Measurements from ENCODE around the gene DGKH. TPM values are rescaled to one million over a fixed set of nuclear protein-coding genes. Genes with fewer than 3 reads are reported as not detected.

DGKH gene
- total RNA-seq, 1 donor from 2014 or later, result 10.3 TPM

DNA sequence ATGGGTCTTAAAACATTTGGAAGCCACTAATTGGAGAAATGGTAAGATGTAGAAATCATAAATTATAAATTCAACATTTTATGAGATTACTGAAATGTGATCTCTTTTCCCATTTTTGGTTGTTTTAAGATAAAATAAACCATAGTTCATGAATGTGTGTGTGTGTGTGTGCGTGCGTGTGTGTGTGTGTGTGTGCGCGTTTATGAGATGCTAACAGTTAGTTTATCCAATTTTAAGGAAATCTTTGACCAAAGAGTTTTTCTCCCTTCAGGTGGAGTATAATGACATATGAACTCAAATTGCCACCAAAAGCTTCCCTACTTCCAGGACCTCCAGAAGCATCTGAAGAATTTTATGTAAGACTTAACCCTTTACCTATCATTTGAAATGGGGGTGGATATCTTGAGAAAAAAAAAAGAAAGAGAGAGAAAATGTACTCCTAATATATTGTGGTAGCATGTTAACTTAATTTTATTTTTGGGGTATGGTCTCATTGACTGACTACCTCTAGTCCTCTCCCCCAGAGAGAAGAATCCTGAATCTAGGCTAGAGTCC is 125.4 kb downstream of the DGKH start:
- DNase-seq (ENCODE audit: low read depth), result no peak
- TF ChIP-seq, protein P1, sequence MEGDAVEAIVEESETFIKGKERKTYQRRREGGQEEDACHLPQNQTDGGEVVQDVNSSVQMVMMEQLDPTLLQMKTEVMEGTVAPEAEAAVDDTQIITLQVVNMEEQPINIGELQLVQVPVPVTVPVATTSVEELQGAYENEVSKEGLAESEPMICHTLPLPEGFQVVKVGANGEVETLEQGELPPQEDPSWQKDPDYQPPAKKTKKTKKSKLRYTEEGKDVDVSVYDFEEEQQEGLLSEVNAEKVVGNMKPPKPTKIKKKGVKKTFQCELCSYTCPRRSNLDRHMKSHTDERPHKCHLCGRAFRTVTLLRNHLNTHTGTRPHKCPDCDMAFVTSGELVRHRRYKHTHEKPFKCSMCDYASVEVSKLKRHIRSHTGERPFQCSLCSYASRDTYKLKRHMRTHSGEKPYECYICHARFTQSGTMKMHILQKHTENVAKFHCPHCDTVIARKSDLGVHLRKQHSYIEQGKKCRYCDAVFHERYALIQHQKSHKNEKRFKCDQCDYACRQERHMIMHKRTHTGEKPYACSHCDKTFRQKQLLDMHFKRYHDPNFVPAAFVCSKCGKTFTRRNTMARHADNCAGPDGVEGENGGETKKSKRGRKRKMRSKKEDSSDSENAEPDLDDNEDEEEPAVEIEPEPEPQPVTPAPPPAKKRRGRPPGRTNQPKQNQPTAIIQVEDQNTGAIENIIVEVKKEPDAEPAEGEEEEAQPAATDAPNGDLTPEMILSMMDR (conservative IDR thresholded peaks at IDR 0.05; ENCODE audit: low read depth, low read length), result no peak

DNA sequence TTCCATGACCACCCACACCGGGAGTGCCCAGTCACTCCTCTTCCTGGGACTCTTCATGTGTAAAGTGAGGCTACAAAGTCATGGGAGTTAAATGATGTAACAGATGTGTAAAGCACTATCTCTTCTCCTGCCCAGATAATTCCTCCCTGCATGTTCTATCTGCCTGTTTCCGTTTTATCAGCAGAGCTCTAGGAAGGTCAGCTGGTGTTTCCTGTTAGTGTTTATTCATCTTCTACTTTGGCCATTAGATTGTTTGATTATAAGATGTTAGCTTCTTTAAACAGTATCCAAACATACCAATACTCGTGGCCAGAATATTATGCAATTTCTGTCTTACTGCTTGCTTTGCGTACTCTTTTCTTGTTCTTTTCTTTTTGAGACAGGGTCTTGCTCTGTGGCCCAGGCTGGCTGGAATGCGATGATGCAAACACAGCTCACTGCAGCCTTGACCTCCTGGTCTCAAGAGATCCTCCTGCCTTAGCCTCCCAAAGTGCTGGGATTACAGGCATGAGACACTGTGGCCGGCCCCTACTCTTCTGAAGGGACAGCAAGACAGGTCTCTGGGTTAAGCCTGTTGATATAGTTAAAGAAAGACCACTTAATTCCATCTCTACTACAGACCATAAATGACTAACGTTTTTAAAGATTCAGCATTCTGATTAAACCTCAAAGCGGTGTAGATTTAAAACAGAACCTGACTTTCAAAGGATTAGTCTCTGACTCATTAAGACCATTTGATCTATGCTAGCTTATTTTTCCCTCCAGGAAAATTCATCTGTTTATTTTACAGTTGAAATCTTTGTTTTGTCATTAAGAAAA is 126.1 kb downstream of the DGKH start:
- no peak overlapping the region for H3K4me3 ChIP-seq (ENCODE audit: low read depth, low read length)
- no peak for DNase-seq (ENCODE audit: low read depth)
- TF ChIP-seq, protein P1 (conservative IDR thresholded peaks at IDR 0.05; ENCODE audit: low read depth, low read length), result no peak

More for the DNA sequence above, 125.4 kb downstream of the DGKH start:
- H3K4me3 ChIP-seq (ENCODE audit: low read depth, low read length), result no peak overlapping the region

DNA sequence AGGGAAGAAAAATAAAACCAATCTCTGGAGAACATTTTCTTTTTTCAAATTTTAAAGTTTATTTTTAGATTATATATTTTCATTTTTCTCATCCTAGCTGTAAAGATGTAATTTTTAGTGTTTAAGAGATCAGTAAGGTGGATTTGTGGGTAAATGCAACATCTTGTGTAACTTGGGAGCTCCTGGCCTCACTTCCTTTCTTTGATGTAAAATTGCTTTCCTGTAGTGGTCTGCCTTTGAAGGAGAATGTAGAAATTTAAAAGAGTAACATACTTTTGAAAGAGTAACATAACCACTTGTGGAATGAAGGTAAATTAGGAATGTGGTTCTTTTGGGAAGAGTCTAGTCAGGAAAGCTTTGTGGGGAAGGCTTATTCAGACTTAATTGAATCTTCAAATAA is 127.8 kb downstream of the DGKH start:
- DNase-seq (ENCODE audit: low read depth), result no peak
- TF ChIP-seq, protein P1 (conservative IDR thresholded peaks at IDR 0.05; ENCODE audit: low read depth, low read length), result no peak
- no peak overlapping the region for H3K4me3 ChIP-seq (ENCODE audit: low read depth, low read length)

DNA sequence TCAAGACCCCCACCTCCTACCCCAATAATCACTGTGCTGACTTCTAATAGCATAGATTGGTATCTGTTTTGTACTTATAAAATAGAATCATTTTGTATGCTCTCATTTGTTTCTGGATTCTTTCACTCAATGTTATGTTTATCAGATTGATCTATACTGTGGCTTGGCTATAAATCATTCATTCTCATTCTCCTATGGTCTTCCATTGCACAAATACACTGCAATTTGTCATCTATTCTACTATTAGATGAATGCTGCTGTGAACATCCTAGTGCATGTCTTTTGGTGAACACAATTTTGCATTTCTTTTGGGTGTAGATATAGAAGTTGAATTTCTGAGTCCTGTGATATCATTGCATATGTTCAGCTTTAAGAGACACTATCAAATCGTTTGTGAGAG is 128.7 kb downstream of the DGKH start:
- H3K4me3 ChIP-seq (ENCODE audit: low read depth, low read length), result no peak overlapping the region
- no peak for DNase-seq (ENCODE audit: low read depth)
- TF ChIP-seq, protein P1 (conservative IDR thresholded peaks at IDR 0.05; ENCODE audit: low read depth, low read length), result no peak

DNA sequence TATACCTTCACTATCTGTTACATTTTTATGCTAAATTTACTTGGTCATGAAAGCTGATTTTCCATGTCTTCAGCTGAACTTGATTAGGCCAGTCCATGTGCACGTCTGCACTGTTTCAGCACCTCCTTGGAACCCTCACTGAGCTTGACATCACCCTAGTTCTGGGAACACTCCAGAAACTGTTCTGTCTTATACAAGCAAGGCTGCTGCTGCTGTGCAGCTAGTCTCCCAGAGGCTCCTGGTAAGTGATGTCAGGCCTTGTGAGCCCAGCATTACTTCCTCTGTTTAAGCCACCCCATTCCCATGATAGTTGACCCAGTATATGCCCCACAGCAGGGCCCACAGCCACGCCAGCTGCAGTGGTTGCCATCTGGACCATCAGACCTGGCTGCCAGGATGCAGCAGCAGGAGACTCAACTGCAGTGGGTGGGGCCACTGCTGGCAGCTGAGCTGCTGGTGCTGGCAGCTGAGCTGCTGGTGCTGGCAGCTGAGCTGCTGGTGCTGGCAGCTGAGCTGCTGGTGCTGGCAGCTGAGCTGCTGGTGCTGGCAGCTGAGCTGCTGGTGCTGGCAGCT is 133.0 kb downstream of the DGKH start:
- TF ChIP-seq, protein P1 (conservative IDR thresholded peaks at IDR 0.05; ENCODE audit: low read depth, low read length), result no peak
- no peak for DNase-seq (ENCODE audit: low read depth)
- no peak overlapping the region for H3K4me3 ChIP-seq (ENCODE audit: low read depth, low read length)

DNA sequence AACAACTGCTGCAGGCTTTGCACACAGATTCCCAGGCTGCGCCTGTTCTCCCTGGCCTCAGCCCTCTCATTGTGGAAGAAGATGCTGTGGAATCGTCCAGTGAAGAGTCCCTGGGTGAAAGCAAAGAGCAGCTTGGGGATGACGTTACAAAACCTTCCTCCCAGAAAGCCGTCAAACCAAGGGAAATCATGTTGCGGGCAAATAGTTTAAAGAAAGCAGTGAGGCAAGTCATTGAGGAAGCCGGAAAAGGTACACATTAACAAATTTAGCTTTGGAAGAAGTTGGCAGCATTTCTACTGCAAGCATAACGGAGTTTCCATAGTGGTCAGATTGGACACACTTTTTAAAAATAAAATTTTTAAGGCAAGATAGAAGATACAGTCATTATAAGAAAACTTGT is 140.6 kb downstream of the DGKH start:
- no peak overlapping the region for H3K4me3 ChIP-seq (ENCODE audit: low read depth, low read length)
- TF ChIP-seq, protein P1 (conservative IDR thresholded peaks at IDR 0.05; ENCODE audit: low read depth, low read length), result no peak
- peak; percentile 18 for DNase-seq (ENCODE audit: low read depth)
